ENCODE measurements around the gene PPP2R1B.

Gene PPP2R1B

GRCh38 chr11:111707691-111708067, 58.5 kb downstream of the PPP2R1B start:
- H3K27ac ChIP-seq (ENCODE audit: low read depth, low read length, severe bottlenecking) = no peak overlapping the region
- H3K4me1 ChIP-seq (ENCODE audit: control insufficient read depth, insufficient read depth, low read length, poor library complexity, severe bottlenecking) = no peaks in the 10 kb centered on the region
- H3K9me3 ChIP-seq (ENCODE audit: control insufficient read depth, low read length) = no peaks in the 10 kb centered on the region
- H3K36me3 ChIP-seq (ENCODE audit: control insufficient read depth, insufficient read depth, low read length) = peaks cover 62% of the 10 kb centered on the region
- H3K4me3 ChIP-seq (ENCODE audit: extremely low read depth, insufficient read depth, low read length, poor library complexity, severe bottlenecking) = no peak overlapping the region
- WGBS, 2 experiments (ENCODE audit: insufficient coverage in 2 of 2) = 99 to 100% methylated on average over 5 of the region's 5 CpGs

- Histone ChIP-seq H3K36me3 (ENCODE audit: control insufficient read depth, insufficient read depth, low read length) (peaks cover 66% of the 10 kb centered on the region), H3K9me3 (ENCODE audit: control insufficient read depth, low read length) (no peaks in the 10 kb centered on the region), H3K4me1 (ENCODE audit: control insufficient read depth, insufficient read depth, low read length, poor library complexity, severe bottlenecking) (no peaks in the 10 kb centered on the region), H3K27ac (ENCODE audit: low read depth, low read length, severe bottlenecking) (no peak overlapping the region), H3K4me3 (ENCODE audit: extremely low read depth, insufficient read depth, low read length, poor library complexity, severe bottlenecking) (no peak overlapping the region)
- WGBS, 2 experiments (ENCODE audit: insufficient coverage in 2 of 2) = 93 to 97% methylated on average over 5 to 6 of the region's 9 CpGs
Observed at GRCh38 chr11:111707039-111707690, 59.0 kb downstream of the PPP2R1B start.

GRCh38 chr11:111703576-111703975, 62.6 kb downstream of the PPP2R1B start:
- Histone ChIP-seq H3K36me3 (ENCODE audit: control insufficient read depth, insufficient read depth, low read length) (peaks cover 52% of the 10 kb centered on the region), H3K27ac (ENCODE audit: low read depth, low read length, severe bottlenecking) (no peak overlapping the region), H3K4me1 (ENCODE audit: control insufficient read depth, insufficient read depth, low read length, poor library complexity, severe bottlenecking) (no peaks in the 10 kb centered on the region), H3K4me3 (ENCODE audit: extremely low read depth, insufficient read depth, low read length, poor library complexity, severe bottlenecking) (no peak overlapping the region), H3K9me3 (ENCODE audit: control insufficient read depth, low read length) (no peaks in the 10 kb centered on the region)
- WGBS, 2 experiments (ENCODE audit: insufficient coverage in 2 of 2) = no CpG with 5 or more reads among the region's 1 CpG

GRCh38 chr11:111702623-111703022, 63.6 kb downstream of the PPP2R1B start:
- WGBS, 2 experiments (ENCODE audit: insufficient coverage in 2 of 2) = 92 to 95% methylated on average over 4 to 5 of the region's 5 CpGs
- Histone ChIP-seq H3K9me3 (ENCODE audit: control insufficient read depth, low read length) (no peaks in the 10 kb centered on the region), H3K4me1 (ENCODE audit: control insufficient read depth, insufficient read depth, low read length, poor library complexity, severe bottlenecking) (no peaks in the 10 kb centered on the region), H3K27ac (ENCODE audit: low read depth, low read length, severe bottlenecking) (no peak overlapping the region), H3K36me3 (ENCODE audit: control insufficient read depth, insufficient read depth, low read length) (peaks cover 43% of the 10 kb centered on the region), H3K4me3 (ENCODE audit: extremely low read depth, insufficient read depth, low read length, poor library complexity, severe bottlenecking) (no peak overlapping the region)

GRCh38 chr11:111700162-111700561, 66.0 kb downstream of the PPP2R1B start:
- H3K36me3 ChIP-seq (ENCODE audit: control insufficient read depth, insufficient read depth, low read length) = peaks cover 28% of the 10 kb centered on the region
- H3K27ac ChIP-seq (ENCODE audit: low read depth, low read length, severe bottlenecking) = no peak overlapping the region
- H3K4me3 ChIP-seq (ENCODE audit: extremely low read depth, insufficient read depth, low read length, poor library complexity, severe bottlenecking) = no peak overlapping the region
- WGBS, 2 experiments (ENCODE audit: insufficient coverage in 2 of 2) = 75 to 100% methylated on average over 1 of the region's 1 CpG
- no peaks in the 10 kb centered on the region for H3K4me1 ChIP-seq (ENCODE audit: control insufficient read depth, insufficient read depth, low read length, poor library complexity, severe bottlenecking)
- no peaks in the 10 kb centered on the region for H3K9me3 ChIP-seq (ENCODE audit: control insufficient read depth, low read length)

- H3K27ac ChIP-seq (ENCODE audit: low read depth, low read length, severe bottlenecking) = no peak overlapping the region
- no peak overlapping the region for H3K4me3 ChIP-seq (ENCODE audit: extremely low read depth, insufficient read depth, low read length, poor library complexity, severe bottlenecking)
- H3K9me3 ChIP-seq (ENCODE audit: control insufficient read depth, low read length) = no peaks in the 10 kb centered on the region
- no peaks in the 10 kb centered on the region for H3K4me1 ChIP-seq (ENCODE audit: control insufficient read depth, insufficient read depth, low read length, poor library complexity, severe bottlenecking)
- H3K36me3 ChIP-seq (ENCODE audit: control insufficient read depth, insufficient read depth, low read length) = peaks cover 24% of the 10 kb centered on the region
- WGBS, 2 experiments (ENCODE audit: insufficient coverage in 2 of 2) = no CpG with 5 or more reads among the region's 1 CpG
Observed at GRCh38 chr11:111699579-111700156, 66.5 kb downstream of the PPP2R1B start.

GRCh38 chr11:111698852-111699559, 67.2 kb downstream of the PPP2R1B start:
- H3K9me3 ChIP-seq (ENCODE audit: control insufficient read depth, low read length) = no peaks in the 10 kb centered on the region
- no CpG with 5 or more reads among the region's 3 CpGs for WGBS, 2 experiments (ENCODE audit: insufficient coverage in 2 of 2)
- no peak overlapping the region for H3K27ac ChIP-seq (ENCODE audit: low read depth, low read length, severe bottlenecking)
- no peaks in the 10 kb centered on the region for H3K4me1 ChIP-seq (ENCODE audit: control insufficient read depth, insufficient read depth, low read length, poor library complexity, severe bottlenecking)
- H3K4me3 ChIP-seq (ENCODE audit: extremely low read depth, insufficient read depth, low read length, poor library complexity, severe bottlenecking) = no peak overlapping the region
- H3K36me3 ChIP-seq (ENCODE audit: control insufficient read depth, insufficient read depth, low read length) = peaks cover 18% of the 10 kb centered on the region

- WGBS, 2 experiments (ENCODE audit: insufficient coverage in 2 of 2) = 100% methylated on average over 1 of the region's 1 CpG; no CpG with 5 or more reads in 1 of the 2 experiments
- no peaks in the 10 kb centered on the region for H3K4me1 ChIP-seq (ENCODE audit: control insufficient read depth, insufficient read depth, low read length, poor library complexity, severe bottlenecking)
- H3K36me3 ChIP-seq (ENCODE audit: control insufficient read depth, insufficient read depth, low read length) = peaks cover 8% of the 10 kb centered on the region
- no peak overlapping the region for H3K4me3 ChIP-seq (ENCODE audit: extremely low read depth, insufficient read depth, low read length, poor library complexity, severe bottlenecking)
- no peak overlapping the region for H3K27ac ChIP-seq (ENCODE audit: low read depth, low read length, severe bottlenecking)
- no peaks in the 10 kb centered on the region for H3K9me3 ChIP-seq (ENCODE audit: control insufficient read depth, low read length)
Observed at GRCh38 chr11:111697933-111698371, 68.2 kb downstream of the PPP2R1B start.

GRCh38 chr11:111696556-111696955, 69.6 kb downstream of the PPP2R1B start:
- 100% methylated on average over 1 of the region's 1 CpG for WGBS, 2 experiments (ENCODE audit: insufficient coverage in 2 of 2)
- no peak overlapping the region for H3K27ac ChIP-seq (ENCODE audit: low read depth, low read length, severe bottlenecking)

GRCh38 chr11:111694851-111695250, 71.3 kb downstream of the PPP2R1B start:
- Histone ChIP-seq H3K4me1 (ENCODE audit: control insufficient read depth, insufficient read depth, low read length, poor library complexity, severe bottlenecking) (no peaks in the 10 kb centered on the region), H3K27ac (ENCODE audit: low read depth, low read length, severe bottlenecking) (no peak overlapping the region), H3K36me3 (ENCODE audit: control insufficient read depth, insufficient read depth, low read length) (no peaks in the 10 kb centered on the region), H3K9me3 (ENCODE audit: control insufficient read depth, low read length) (no peaks in the 10 kb centered on the region), H3K4me3 (ENCODE audit: extremely low read depth, insufficient read depth, low read length, poor library complexity, severe bottlenecking) (no peak overlapping the region)
- WGBS, 2 experiments (ENCODE audit: insufficient coverage in 2 of 2) = 90 to 94% methylated on average over 2 of the region's 4 CpGs

More at GRCh38 chr11:111696556-111696955, 69.6 kb downstream of the PPP2R1B start:
- H3K4me3 ChIP-seq (ENCODE audit: extremely low read depth, insufficient read depth, low read length, poor library complexity, severe bottlenecking) = no peak overlapping the region
- H3K9me3 ChIP-seq (ENCODE audit: control insufficient read depth, low read length) = no peaks in the 10 kb centered on the region
- H3K4me1 ChIP-seq (ENCODE audit: control insufficient read depth, insufficient read depth, low read length, poor library complexity, severe bottlenecking) = no peaks in the 10 kb centered on the region
- H3K36me3 ChIP-seq (ENCODE audit: control insufficient read depth, insufficient read depth, low read length) = peaks cover 3% of the 10 kb centered on the region

All from mesodermal cell (in vitro differentiated cells).